K562 (cell line): ENCODE data around the gene MADD. TPM values are rescaled to one million over a fixed set of nuclear protein-coding genes. Genes with fewer than 3 reads are reported as not detected.
A peak's percentile ranks its signal among the peaks of the same experiment; 100 is the strongest.

Source experiments
- ARID2 ChIP-seq: fragments of 450-650 bp; IDR thresholded peaks from 2 replicates; pipeline ENCODE4 v1.6.1; 2017; ENCODE audit warnings: antibody characterized with exemption, mild to moderate bottlenecking
- ASH1L ChIP-seq: fragments of 450-650 bp; IDR thresholded peaks from 2 replicates; pipeline ENCODE4 v1.6.1; 2018; ENCODE audit warnings: borderline replicate concordance, mild to moderate bottlenecking, low read depth; ENCODE audit not compliant: partially characterized antibody
- FOSL1 ChIP-seq: fragments of 200-800 bp; sonication (Bioruptor generic); conservative IDR thresholded peaks from 2 replicates; pipeline ENCODE4 v1.6.1; 2016; ENCODE audit warnings: missing genetic modification characterization, missing compliant biosample characterization
- GATA2 ChIP-seq: sonication (generic); formaldehyde crosslinking; IDR thresholded peaks from 2 replicates; pipeline ENCODE4 v1.4.0; 2020; ENCODE audit warnings: mild to moderate bottlenecking, missing genetic modification reagents
- GTF2E2 ChIP-seq: fragments of 200-800 bp; sonication (Bioruptor generic); IDR thresholded peaks from 2 replicates; pipeline ENCODE4 v1.6.1; 2016; ENCODE audit warnings: missing genetic modification characterization, missing compliant biosample characterization
- HOMEZ ChIP-seq: fragments of 250-450 bp; sonication (Bioruptor Pico); IDR thresholded peaks from 2 replicates; pipeline ENCODE4 v1.4.0; 2020; ENCODE audit warnings: mild to moderate bottlenecking, moderate library complexity
- ILF3 ChIP-seq: fragments of 450-650 bp; IDR thresholded peaks from 2 replicates; pipeline ENCODE4 v1.6.1; 2018; ENCODE audit warnings: antibody characterized with exemption, mild to moderate bottlenecking, moderate library complexity, borderline replicate concordance
- LARP7 ChIP-seq: fragments of 450-650 bp; IDR thresholded peaks from 2 replicates; pipeline ENCODE4 v1.6.1; 2016
- MAFK ChIP-seq: IDR thresholded peaks from 2 replicates; pipeline ENCODE4 v1.6.1; 2011; ENCODE audit warnings: low read length, improper control_type of control experiment
- MECOM ChIP-seq: fragments of 250-450 bp; sonication (Bioruptor Pico); IDR thresholded peaks from 2 replicates; pipeline ENCODE4 v1.8.0; 2022; ENCODE audit warnings: inconsistent platforms
- NCOA6 ChIP-seq: fragments of 450-650 bp; IDR thresholded peaks from 2 replicates; pipeline ENCODE4 v1.6.1; 2017; ENCODE audit warnings: mild to moderate bottlenecking
- NR4A1 ChIP-seq, 2 experiments: fragments of 250-450 bp in 1 of 2; fragments of 450-650 bp in 1 of 2; sonication (Bioruptor Pico) in 1 of 2; IDR thresholded peaks; 2 replicates each; pipeline versions ENCODE4 v1.4.0 to v1.6.1; 2016 to 2020; ENCODE audit warnings: mild to moderate bottlenecking in 2 of 2, missing compliant biosample characterization in 1 of 2, missing genetic modification characterization in 1 of 2, moderate library complexity in 1 of 2
- POLR2B ChIP-seq: fragments of 450-650 bp; IDR thresholded peaks from 2 replicates; pipeline ENCODE4 v1.6.1; 2018; ENCODE audit warnings: low read depth; ENCODE audit not compliant: partially characterized antibody
- POLR3A ChIP-seq: IDR thresholded peaks from 2 replicates; pipeline ENCODE4 v1.6.1; 2011; ENCODE audit warnings: borderline replicate concordance, mild to moderate bottlenecking, moderate library complexity; ENCODE audit not compliant: insufficient read length, insufficient read depth; ENCODE audit errors: extremely low read depth
- RFX1 ChIP-seq: fragments of 450-650 bp; IDR thresholded peaks from 2 replicates; pipeline ENCODE4 v1.6.1; 2016; ENCODE audit warnings: mild to moderate bottlenecking, moderate library complexity
- SMAD2 ChIP-seq: fragments of 150-350 bp; IDR thresholded peaks from 2 replicates; pipeline ENCODE4 v1.6.1; 2014; ENCODE audit warnings: low read depth, mild to moderate bottlenecking, low read length
- SNIP1 ChIP-seq: fragments of 450-650 bp; IDR thresholded peaks from 2 replicates; pipeline ENCODE4 v1.7.1; 2017; ENCODE audit warnings: low read depth, mild to moderate bottlenecking
- SRSF3 ChIP-seq: fragments of 200-400 bp; formaldehyde crosslinking; IDR thresholded peaks from 2 replicates; pipeline ENCODE4 v1.6.1; 2016; ENCODE audit warnings: mild to moderate bottlenecking, low read length, moderate library complexity; ENCODE audit not compliant: insufficient read depth
- STAG1 ChIP-seq: sonication (generic); formaldehyde crosslinking; IDR thresholded peaks from 2 replicates; pipeline ENCODE4 v1.5.0; 2020; ENCODE audit warnings: missing genetic modification reagents, borderline replicate concordance
- U2AF1 ChIP-seq: fragments of 200-400 bp; formaldehyde crosslinking; optimal IDR thresholded peaks from 2 replicates; pipeline ENCODE3; 2017; ENCODE audit warnings: mild to moderate bottlenecking, low read depth, low read length, moderate library complexity
- USF1 ChIP-seq: sonication (generic); formaldehyde crosslinking; IDR thresholded peaks from 2 replicates; pipeline ENCODE4 v1.9.0; 2022; ENCODE audit warnings: mild to moderate bottlenecking, missing genetic modification reagents
- ZBED1 ChIP-seq: IDR thresholded peaks from 2 replicates; pipeline ENCODE4 v1.6.1; 2014
- ZFP30 ChIP-seq: fragments of 250-450 bp; sonication (Bioruptor Pico); IDR thresholded peaks from 2 replicates; pipeline ENCODE4 v1.8.0; 2022; ENCODE audit warnings: moderate library complexity, mild to moderate bottlenecking, inconsistent platforms, borderline replicate concordance
- ZNF699 ChIP-seq: fragments of 250-450 bp; sonication (Bioruptor Pico); IDR thresholded peaks from 2 replicates; pipeline ENCODE4 v1.8.0; 2021; ENCODE audit warnings: mild to moderate bottlenecking, moderate library complexity; ENCODE audit not compliant: insufficient replicate concordance
- ZNF77 ChIP-seq: fragments of 250-450 bp; sonication (Bioruptor Pico); IDR thresholded peaks from 2 replicates; pipeline ENCODE4 v1.5.0; 2020
- polyA plus RNA-seq, 8 experiments: library from polyadenylated mRNA; depleted of rRNA in 4 of 8; stranded (reverse) in 5 of 8; unstranded in 3 of 8; fragments of >200 nt; fragmentation: Nextera tagmentation in 2 of 8; fragmentation: Illumina TruSeq in 1 of 8; extraction: Ambion mirVana in 2 of 8; extraction: Trizol in 1 of 8; gene quantifications; 2 replicates each; pipeline versions ENCODE4 v1.2.1 to v1.2.3, GENCODE V29; 2011 to 2014; ENCODE audit warnings: inconsistent platforms in 1 of 8, missing spikeins in 1 of 8
- total RNA-seq, 7 experiments: library from RNA; depleted of rRNA in 6 of 7; stranded (reverse); fragments of >200 nt in 6 of 7; fragmentation: Illumina TruSeq in 2 of 7; extraction: Trizol in 2 of 7; gene quantifications; 2 replicates each; pipeline versions ENCODE4 v1.2.1 to v1.2.3, GENCODE V29; 2011 to 2021; ENCODE audit warnings: low replicate concordance in 1 of 7
- TF ChIP-seq, protein P1 (sequence below): fragments of 450-650 bp; IDR thresholded peaks from 2 replicates; pipeline ENCODE4 v1.6.1; 2016; ENCODE audit warnings: borderline replicate concordance

MADD gene
- total and polyA plus RNA-seq, 9 of the 15 experiments (the other 6 are each of a cell fraction or from before 2014, with no cell fraction given): 0.68 to 57.6 (median 33.6) TPM

DNA sequence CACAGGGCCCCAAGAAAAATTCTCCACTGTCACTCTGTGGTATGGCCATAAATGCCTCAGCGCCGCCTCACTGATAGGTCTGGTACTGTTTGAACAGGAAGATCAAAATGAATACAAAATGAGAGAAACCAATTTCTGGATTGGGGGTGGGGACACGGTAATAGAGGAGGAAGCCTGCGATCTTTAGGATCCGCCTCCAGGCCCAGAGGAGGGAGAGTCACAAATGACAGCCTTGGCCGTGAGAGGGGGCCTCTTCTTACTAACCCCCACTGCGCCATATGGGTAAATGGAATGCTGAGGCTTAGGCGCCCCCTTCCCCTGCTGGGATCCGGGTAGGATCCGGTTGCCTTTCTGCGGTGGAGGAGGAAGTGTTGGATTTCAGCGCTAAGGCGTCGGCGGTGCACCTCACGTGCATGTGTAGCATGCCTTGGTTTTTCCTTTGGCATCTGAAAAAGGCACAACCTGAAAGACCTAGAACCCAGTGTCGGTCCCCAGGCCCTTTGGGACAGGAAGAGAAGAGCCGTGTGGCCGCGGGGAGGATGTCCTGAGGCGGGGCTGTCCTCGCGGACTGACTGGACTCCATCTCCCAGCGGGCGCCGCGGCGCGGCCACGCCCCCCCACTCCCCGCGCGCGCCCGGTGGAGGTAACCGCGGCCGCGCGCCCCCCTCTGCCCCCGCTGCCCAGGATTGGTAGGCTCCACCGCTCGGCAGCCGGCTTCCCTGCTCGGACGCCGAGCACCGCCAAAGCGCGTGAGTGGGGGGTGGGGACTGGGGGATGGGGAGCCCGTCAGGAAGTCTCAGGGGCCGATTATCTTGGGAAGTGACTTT, 718 bp upstream of the MADD start (continued):
- peak; percentile 81 for TF ChIP-seq GTF2E2 (tag)
- no peak for TF ChIP-seq STAG1 (CRISPR knock-in tag)
- TF ChIP-seq NR4A1 (CRISPR knock-in tag; IDR thresholded peaks at IDR 0.05): peak; percentile 83; the same call in 1 of the 2 replicates
- TF ChIP-seq NR4A1 (tag; IDR thresholded peaks at IDR 0.05): peak; percentile 51; the same call in 1 of the 2 replicates
- no peak for TF ChIP-seq NCOA6
- TF ChIP-seq GATA2 (CRISPR knock-in tag): no peak
- TF ChIP-seq ZNF77 (CRISPR knock-in tag): no peak
- no peak for TF ChIP-seq SNIP1
- no peak for TF ChIP-seq U2AF1
- no peak for TF ChIP-seq ILF3
- 0 out of 2 replicates have a peak, but pooled peaks have one; percentile 30 for TF ChIP-seq LARP7
- peak; percentile 56 for TF ChIP-seq FOSL1 (tag)
- TF ChIP-seq POLR2B: peak; percentile 56
- no peak for TF ChIP-seq ARID2
- no peak for TF ChIP-seq ZFP30
- TF ChIP-seq ZBED1: 0 out of 2 replicates have a peak, but pooled peaks have one; percentile 38
- TF ChIP-seq SRSF3: no peak
- TF ChIP-seq, protein P1, sequence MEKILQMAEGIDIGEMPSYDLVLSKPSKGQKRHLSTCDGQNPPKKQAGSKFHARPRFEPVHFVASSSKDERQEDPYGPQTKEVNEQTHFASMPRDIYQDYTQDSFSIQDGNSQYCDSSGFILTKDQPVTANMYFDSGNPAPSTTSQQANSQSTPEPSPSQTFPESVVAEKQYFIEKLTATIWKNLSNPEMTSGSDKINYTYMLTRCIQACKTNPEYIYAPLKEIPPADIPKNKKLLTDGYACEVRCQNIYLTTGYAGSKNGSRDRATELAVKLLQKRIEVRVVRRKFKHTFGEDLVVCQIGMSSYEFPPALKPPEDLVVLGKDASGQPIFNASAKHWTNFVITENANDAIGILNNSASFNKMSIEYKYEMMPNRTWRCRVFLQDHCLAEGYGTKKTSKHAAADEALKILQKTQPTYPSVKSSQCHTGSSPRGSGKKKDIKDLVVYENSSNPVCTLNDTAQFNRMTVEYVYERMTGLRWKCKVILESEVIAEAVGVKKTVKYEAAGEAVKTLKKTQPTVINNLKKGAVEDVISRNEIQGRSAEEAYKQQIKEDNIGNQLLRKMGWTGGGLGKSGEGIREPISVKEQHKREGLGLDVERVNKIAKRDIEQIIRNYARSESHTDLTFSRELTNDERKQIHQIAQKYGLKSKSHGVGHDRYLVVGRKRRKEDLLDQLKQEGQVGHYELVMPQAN: peak; percentile 61; the same call in 1 of the 2 replicates
- TF ChIP-seq MAFK: no peak
- no peak for TF ChIP-seq SMAD2
- peak; percentile 85 for TF ChIP-seq ASH1L
- TF ChIP-seq POLR3A: no peak
- TF ChIP-seq USF1 (CRISPR knock-in tag): peak; percentile 71
- TF ChIP-seq MECOM (CRISPR knock-in tag): no peak
- TF ChIP-seq HOMEZ: no peak
- TF ChIP-seq ZNF699 (CRISPR knock-in tag): no peak
- no peak for TF ChIP-seq RFX1
